ENCODE data around the gene DCD.
A peak's percentile ranks its signal among the peaks of the same experiment; 100 is the strongest.

The DCD gene

DNA sequence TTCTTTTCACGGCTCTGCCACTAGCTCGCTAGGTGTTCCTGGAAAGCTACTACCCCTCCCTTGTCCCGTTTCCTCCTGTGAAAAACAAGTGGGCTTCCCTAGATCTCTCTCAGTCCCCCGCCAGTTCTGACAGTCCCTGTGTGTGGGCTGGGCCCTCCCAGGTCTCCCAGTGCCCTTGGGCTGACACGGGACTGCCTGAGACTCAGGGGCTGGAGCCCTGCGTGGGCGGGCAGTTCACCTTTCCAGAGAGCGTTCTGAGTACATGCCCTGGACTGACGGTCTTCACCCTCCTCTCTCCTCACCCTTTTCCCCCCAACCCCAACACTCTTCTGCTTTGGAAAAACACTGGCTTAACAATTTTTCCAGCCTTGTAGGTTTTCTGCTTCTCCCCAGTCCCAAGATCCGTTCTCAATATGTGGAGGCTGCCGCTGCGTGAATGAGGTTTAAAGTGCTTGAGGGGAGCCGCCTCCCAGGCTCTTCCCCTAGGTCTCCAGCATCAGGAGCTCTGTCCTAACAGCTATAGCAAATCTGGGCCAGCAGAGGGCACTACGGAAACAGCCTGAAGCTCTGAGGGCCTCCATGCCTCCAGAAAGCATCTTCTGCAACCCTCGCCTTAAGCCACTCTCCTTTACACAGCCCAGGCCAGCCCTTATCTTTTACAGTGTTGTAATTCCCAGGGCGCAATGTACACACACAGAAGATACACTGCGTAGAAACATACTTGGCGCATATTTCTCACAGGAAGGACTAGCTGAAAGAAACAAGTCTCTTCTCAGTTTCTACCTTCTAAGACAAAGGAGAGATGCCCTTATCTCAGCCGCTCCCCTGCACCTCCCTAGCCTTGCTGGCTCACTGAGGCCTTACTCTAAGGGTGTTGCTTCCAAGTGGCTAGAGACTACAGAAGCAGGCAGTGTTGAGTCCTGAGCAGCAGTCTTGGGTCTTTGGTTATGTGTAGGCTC lies 10.4 kb upstream of the DCD start:
- Histone ChIP-seq H3K4me1 (no peaks in the 10 kb centered on the region), H3K9me3 (no peaks in the 10 kb centered on the region), H3K4me3 (ENCODE audit: low read depth, low read length) (no peak overlapping the region), H3K27me3 (peaks cover 22% of the 10 kb centered on the region), H3K36me3 (no peaks in the 10 kb centered on the region)
- peak; percentile 59 for DNase-seq
- TF ChIP-seq, protein P1, sequence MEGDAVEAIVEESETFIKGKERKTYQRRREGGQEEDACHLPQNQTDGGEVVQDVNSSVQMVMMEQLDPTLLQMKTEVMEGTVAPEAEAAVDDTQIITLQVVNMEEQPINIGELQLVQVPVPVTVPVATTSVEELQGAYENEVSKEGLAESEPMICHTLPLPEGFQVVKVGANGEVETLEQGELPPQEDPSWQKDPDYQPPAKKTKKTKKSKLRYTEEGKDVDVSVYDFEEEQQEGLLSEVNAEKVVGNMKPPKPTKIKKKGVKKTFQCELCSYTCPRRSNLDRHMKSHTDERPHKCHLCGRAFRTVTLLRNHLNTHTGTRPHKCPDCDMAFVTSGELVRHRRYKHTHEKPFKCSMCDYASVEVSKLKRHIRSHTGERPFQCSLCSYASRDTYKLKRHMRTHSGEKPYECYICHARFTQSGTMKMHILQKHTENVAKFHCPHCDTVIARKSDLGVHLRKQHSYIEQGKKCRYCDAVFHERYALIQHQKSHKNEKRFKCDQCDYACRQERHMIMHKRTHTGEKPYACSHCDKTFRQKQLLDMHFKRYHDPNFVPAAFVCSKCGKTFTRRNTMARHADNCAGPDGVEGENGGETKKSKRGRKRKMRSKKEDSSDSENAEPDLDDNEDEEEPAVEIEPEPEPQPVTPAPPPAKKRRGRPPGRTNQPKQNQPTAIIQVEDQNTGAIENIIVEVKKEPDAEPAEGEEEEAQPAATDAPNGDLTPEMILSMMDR (IDR thresholded peaks at IDR 0.05; ENCODE audit: low read depth, low read length), result peak; percentile 77

DNA sequence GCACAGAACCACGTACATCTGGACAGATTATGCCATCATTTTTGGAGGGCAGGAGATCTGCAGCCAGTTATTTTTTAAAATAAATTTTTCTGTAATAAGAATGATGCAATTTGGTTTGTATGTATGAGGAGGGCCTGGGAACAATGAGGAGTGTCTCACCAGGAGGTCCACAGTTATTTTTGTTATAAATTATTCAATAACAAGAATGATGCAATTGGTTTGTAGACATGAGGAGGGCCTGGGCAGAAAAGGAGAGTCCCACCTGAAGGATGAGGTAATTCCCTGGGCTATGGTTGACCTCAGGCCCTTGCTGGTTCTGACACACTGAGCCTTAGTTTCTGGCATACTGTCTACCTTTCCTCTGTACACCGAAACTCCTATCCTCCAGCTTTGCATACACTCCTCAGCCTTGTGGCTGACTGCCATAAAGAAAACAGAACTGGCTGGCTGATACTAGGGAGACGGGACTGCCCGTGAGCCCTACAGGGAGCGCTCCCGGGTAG lies 9.0 kb upstream of the DCD start:
- Histone ChIP-seq H3K27me3 (peaks cover 22% of the 10 kb centered on the region), H3K36me3 (no peaks in the 10 kb centered on the region)

DNA sequence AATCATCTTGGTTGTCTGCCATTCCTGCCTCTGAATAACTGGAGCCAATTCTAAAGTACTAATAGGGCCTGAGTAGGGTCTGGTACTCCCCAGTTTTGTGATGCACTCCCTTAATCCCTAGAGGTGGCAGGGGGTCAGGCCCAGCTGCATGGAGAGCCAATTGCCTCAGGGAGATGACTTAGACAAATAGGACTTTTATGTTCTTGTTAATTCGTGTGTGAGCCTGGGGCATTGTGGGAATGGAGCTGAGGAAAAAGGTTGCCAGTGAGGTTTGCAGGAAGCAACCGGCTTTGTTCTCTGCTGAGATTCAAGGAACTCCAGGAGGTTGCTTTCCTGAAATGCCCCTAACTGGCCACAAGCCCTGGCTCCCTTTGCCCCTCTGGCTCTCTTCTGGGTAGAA lies 6.8 kb upstream of the DCD start:
- no peak for DNase-seq

More for the DNA sequence above, 9.0 kb upstream of the DCD start:
- TF ChIP-seq, protein P1 (IDR thresholded peaks at IDR 0.05; ENCODE audit: low read depth, low read length), result no peak
- no peak for DNase-seq
- H3K4me3 ChIP-seq (ENCODE audit: low read depth, low read length), result no peak overlapping the region
- H3K9me3 ChIP-seq, result no peaks in the 10 kb centered on the region
- H3K4me1 ChIP-seq, result no peaks in the 10 kb centered on the region

DNA sequence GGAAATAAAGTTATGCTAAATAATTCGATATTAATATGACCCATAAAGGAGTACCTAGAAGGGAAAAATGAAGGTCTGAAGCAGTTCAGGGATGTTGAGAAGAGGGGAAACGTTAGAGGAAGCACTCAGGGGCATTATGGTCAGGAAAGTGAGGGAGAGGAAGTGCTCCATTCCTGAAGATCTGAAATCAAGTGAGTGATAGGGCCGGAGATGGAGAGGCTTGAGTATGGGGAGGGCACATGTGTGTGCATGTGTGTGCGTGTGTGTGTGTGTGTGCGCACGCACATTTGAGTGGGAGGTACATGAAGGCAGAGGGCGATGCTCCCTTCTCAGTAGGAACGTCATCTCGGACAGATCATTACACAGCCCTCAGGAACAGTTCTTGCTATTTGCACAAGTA lies 4.9 kb upstream of the DCD start:
- Histone ChIP-seq H3K27me3 (peaks cover 14% of the 10 kb centered on the region), H3K36me3 (no peaks in the 10 kb centered on the region), H3K9me3 (no peaks in the 10 kb centered on the region), H3K4me1 (no peaks in the 10 kb centered on the region), H3K4me3 (ENCODE audit: low read depth, low read length) (no peak overlapping the region)
- no peak for DNase-seq
- TF ChIP-seq, protein P1 (IDR thresholded peaks at IDR 0.05; ENCODE audit: low read depth, low read length), result no peak

More for the DNA sequence above, 6.8 kb upstream of the DCD start:
- Histone ChIP-seq H3K27me3 (peaks cover 22% of the 10 kb centered on the region), H3K9me3 (no peaks in the 10 kb centered on the region), H3K4me1 (no peaks in the 10 kb centered on the region), H3K36me3 (no peaks in the 10 kb centered on the region), H3K4me3 (ENCODE audit: low read depth, low read length) (no peak overlapping the region)
- TF ChIP-seq, protein P1 (IDR thresholded peaks at IDR 0.05; ENCODE audit: low read depth, low read length), result no peak

DNA sequence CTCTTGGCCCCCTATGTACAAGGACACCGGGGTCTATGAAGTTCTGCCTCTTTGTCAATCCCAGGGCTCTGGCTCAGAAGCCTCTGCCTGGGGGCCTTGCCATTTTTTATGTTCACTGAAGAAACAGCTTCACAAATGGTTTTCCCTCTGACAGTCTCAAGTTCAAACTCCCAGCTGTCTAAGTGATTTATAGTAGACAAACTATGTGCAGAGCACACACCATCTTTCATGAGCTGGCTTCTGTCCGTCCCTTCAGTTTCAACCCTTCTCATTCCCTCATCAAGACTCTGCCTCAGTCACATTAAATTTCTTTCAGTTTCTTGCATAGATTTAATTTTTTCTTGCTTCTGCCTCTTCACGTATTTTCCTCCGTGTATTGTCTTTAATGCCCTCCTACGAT lies 2.7 kb upstream of the DCD start:
- Histone ChIP-seq H3K27me3 (no peaks in the 10 kb centered on the region), H3K4me3 (ENCODE audit: low read depth, low read length) (no peak overlapping the region), H3K9me3 (no peaks in the 10 kb centered on the region), H3K4me1 (no peaks in the 10 kb centered on the region), H3K36me3 (no peaks in the 10 kb centered on the region)
- DNase-seq, result no peak
- TF ChIP-seq, protein P1 (IDR thresholded peaks at IDR 0.05; ENCODE audit: low read depth, low read length), result no peak

DNA sequence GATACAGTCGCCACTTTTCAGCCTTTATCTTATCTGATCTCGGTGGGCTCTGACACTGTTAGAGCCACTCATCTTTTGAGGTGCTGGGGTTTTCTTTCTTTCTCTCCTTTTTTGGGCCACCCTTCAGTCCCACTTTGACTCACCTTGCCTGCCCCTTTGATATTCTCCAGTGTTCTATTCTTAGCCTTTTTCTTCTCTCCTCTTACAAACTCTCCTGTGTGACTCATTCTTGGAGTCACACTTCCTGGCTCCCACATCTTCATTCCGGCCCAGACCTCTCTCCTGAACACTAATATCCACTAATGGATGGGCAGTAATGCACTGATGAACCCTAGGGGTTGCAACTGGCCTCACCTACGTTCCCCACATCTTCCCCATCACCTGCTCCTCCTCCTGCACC lies 2.2 kb upstream of the DCD start:
- H3K27me3 ChIP-seq, result peaks cover 3% of the 10 kb centered on the region; the same call in 1 of the 2 replicates
- no peak for DNase-seq
- no peak overlapping the region for H3K4me3 ChIP-seq (ENCODE audit: low read depth, low read length)
- H3K36me3 ChIP-seq, result no peaks in the 10 kb centered on the region
- TF ChIP-seq, protein P1 (IDR thresholded peaks at IDR 0.05; ENCODE audit: low read depth, low read length), result no peak
- H3K9me3 ChIP-seq, result no peaks in the 10 kb centered on the region
- no peaks in the 10 kb centered on the region for H3K4me1 ChIP-seq

Measured in BE2C (cell line).